GM15510 (cell line): ENCODE measurements around the gene TRIM46.

Experiments
- POLR2A ChIP-seq: IDR thresholded peaks from 3 replicates; pipeline ENCODE4 v1.6.1; 2011; ENCODE audit warnings: borderline replicate concordance; ENCODE audit not compliant: insufficient read length; ENCODE audit errors: extremely low read depth

TRIM46 gene

GRCh38 chr1:155179112-155180031 is 5.7 kb downstream of the TRIM46 start:
- TF ChIP-seq POLR2A = no peak

DNA sequence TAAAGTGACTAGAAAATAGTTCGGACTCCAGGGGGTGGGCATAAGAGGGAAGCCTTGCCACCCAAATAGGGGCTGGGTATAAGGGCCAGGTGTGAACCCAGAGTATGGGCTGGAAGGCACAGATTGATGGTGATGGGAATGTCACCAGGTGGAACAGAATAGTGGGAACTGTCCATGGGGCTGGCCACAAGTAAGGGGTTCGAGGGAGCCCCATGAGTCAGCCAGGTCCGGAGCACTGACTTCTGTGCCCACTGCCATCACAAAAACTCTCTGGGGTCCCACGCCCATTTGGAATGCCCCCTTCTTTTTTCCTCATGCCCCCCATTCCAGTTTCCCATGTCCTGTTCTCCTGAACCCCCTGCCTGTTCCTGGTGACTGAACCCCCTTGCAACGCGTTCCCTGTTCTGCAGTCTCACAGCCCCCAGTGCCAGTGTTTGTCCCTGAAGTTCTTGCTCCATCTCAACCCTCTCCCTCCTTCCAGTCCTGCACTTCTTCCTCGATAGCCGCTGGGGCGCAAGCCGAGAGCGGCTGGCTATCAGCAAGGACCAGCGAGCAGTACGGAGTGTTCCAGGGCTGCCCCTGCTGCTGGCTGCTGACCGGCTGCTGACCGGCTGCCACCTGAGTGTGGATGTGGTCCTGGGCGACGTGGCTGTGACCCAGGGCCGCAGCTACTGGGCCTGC is 7.9 kb downstream of the TRIM46 start:
- TF ChIP-seq POLR2A = no peak

GRCh38 chr1:155182052-155182550 is 8.5 kb downstream of the TRIM46 start:
- TF ChIP-seq POLR2A = no peak

DNA sequence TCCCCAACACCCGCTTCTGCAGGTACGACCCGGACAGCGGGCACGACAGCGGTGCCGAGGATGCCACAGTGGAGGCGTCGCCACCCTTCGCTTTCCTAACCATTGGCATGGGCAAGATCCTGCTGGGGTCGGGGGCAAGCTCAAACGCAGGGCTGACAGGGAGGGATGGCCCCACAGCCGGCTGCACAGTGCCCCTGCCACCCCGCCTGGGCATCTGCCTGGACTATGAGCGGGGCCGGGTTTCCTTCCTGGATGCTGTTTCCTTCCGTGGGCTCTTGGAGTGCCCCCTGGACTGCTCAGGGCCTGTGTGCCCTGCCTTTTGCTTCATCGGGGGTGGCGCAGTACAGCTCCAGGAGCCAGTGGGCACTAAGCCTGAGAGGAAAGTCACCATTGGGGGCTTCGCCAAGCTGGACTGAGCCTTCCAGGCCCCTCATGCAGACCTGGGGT is 10.1 kb downstream of the TRIM46 start:
- TF ChIP-seq POLR2A = no peak

- TF ChIP-seq POLR2A = no peak
Observed at GRCh38 chr1:155184351-155184811, 10.7 kb downstream of the TRIM46 start.

GRCh38 chr1:155184835-155185782 is 11.5 kb downstream of the TRIM46 start:
- peak; percentile 38 for TF ChIP-seq POLR2A

- peak; percentile 8 for TF ChIP-seq POLR2A
Observed at GRCh38 chr1:155185783-155186066, 12.1 kb downstream of the TRIM46 start.

DNA sequence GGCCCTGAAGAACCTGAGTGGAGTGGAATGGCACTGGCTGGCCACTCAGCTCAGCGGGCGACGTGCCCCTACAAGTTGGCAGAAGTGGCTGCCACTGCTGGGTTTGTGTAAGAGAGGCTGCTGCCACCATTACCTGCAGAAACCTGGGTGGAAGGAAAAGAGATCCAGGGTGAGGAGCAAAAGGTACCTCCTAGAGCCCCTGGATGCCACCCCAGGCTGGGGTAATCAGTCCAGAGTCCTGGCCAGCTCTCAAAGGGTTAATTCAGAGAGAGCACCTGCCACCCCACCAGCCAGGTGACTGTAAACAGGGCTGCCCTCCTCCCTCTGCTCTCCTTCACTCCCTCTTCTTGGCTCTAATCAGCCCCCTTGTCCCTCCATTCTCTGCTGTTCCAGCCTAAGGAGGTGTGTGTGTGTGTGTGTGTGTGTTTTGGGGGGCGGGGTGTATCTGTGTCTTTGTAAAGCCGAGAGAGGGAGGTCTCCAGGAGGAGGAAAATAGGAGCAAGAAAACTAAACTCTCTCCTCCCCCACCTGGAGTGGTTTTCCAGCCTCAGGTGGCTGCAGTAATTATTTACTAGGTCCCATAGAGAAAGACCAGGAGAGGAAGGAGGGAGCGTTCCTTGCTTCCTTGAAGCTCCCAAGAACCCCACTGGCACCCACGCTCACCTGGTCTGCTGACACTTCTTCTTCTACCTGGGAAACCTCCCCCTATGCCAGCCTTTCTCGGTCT is 12.6 kb downstream of the TRIM46 start:
- TF ChIP-seq POLR2A = no peak

GRCh38 chr1:155186794-155187455 is 13.3 kb downstream of the TRIM46 start:
- TF ChIP-seq POLR2A = no peak

DNA sequence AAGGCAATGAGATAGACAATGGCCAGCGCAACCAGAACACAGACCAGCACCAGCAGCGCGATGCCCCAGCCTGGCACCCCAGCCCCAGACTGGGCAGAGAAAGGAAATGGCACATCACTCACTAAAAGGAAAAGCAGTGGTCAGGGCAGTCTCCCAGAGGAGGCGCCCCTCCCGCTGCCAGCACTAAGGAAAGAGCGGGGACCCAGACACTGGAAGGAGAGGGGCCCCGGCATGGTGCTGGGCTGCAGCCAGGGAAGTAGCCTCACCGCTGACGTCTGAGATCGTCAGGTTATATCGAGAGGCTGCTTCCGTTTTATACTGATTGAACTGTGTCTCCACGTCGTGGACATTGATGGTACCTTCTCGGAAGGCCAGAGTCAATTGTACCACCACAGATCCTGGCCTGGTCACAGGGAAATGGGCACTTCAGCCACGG is 13.8 kb downstream of the TRIM46 start:
- TF ChIP-seq POLR2A = no peak

- TF ChIP-seq POLR2A = no peak
Observed at GRCh38 chr1:155188268-155188667, 14.6 kb downstream of the TRIM46 start.

GRCh38 chr1:155191904-155192303 is 18.3 kb downstream of the TRIM46 start:
- TF ChIP-seq POLR2A = no peak
